Measurements from ENCODE around the gene SUPT3H.

DNA sequence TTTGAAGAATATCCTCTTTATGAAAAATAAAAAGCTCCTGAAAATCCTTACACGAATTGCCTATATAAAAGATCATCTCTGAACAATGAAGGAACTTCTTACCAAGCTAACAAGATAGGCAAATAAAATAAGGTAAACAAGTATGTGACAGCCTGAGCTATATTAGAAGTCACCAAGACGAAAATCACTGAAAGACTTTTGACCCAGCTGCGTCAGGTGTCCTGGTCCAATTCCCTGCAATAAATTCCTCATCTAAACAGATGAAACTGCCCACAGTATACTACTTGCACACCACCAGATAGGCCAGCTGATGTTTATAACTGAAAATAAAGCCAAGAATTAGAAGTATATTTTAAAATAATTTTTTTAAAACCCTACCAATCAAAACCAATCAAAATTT lies 117.0 kb downstream of the SUPT3H start:
- no peak for TF ChIP-seq FOXM1 (IDR thresholded peaks at IDR 0.05; ENCODE audit: borderline replicate concordance, low read depth)
- TF ChIP-seq EP300 (IDR thresholded peaks at IDR 0.05; ENCODE audit: borderline replicate concordance), result no peak
- TF ChIP-seq EGR1 (IDR thresholded peaks at IDR 0.05), result no peak
- TF ChIP-seq, protein P1, sequence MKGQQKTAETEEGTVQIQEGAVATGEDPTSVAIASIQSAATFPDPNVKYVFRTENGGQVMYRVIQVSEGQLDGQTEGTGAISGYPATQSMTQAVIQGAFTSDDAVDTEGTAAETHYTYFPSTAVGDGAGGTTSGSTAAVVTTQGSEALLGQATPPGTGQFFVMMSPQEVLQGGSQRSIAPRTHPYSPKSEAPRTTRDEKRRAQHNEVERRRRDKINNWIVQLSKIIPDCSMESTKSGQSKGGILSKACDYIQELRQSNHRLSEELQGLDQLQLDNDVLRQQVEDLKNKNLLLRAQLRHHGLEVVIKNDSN (IDR thresholded peaks at IDR 0.05), result no peak
